IMR-90 (cell line): Measurements from ENCODE around the gene GGN. TPM values are rescaled to one million over a fixed set of nuclear protein-coding genes. Genes with fewer than 3 reads are reported as not detected.

Source experiments
- ATAC-seq: fragments of 200-7000 bp; cut with Tn5 transposase; 2 replicates; pipeline ENCODE4 v1.9.1; 2020; ENCODE audit warnings: low read depth, mild to moderate bottlenecking, moderate library complexity
- BruUV-seq: library from RNA; stranded (reverse); fragments of 400-500 nt; replicated peaks from 2 replicates; lab custom pipeline; 2021; lab: Mats Ljungman, UMichigan
- CTCF ChIA-PET: fragments of 300-600 bp; formaldehyde crosslinking; extraction: SDS; loops from one replicate; lab custom pipeline; 2021; ENCODE audit warnings: antibody characterized with exemption; lab: Yijun Ruan, JAX
- POLR2A ChIA-PET: fragments of 300-600 bp; sonication (Branson Sonifier 250); formaldehyde crosslinking; loops from one replicate; lab custom pipeline; 2022; ENCODE audit warnings: antibody characterized with exemption; ENCODE audit not compliant: unreplicated experiment; lab: Charles Lee
- DNase-seq: peaks from one replicate; pipeline ENCODE4 v3.0.0; 2013
- H2AFZ ChIP-seq: replicated peaks from 2 replicates; pipeline ENCODE3; 2013; ENCODE audit warnings: low read length, mild to moderate bottlenecking; ENCODE audit not compliant: poor library complexity
- H2AK5ac ChIP-seq: 2 replicates; pipeline ENCODE4 v1.6.1; 2013; ENCODE audit warnings: low read depth, low read length, inconsistent platforms
- H2AK9ac ChIP-seq: replicated peaks from 2 replicates; pipeline ENCODE3; 2013; ENCODE audit warnings: mild to moderate bottlenecking, low read depth, low read length, moderate library complexity; ENCODE audit not compliant: poor library complexity
- H2BK120ac ChIP-seq: 2 replicates; pipeline ENCODE4 v1.6.1; 2013; ENCODE audit warnings: low read depth, low read length, inconsistent platforms
- H2BK15ac ChIP-seq: 3 replicates; pipeline ENCODE4 v1.6.1; 2013; ENCODE audit warnings: low read depth, low read length, inconsistent platforms
- H2BK20ac ChIP-seq: 2 replicates; pipeline ENCODE4 v1.6.1; 2013; ENCODE audit warnings: low read depth, mild to moderate bottlenecking, inconsistent platforms, low read length, moderate library complexity
- H2BK5ac ChIP-seq: 2 replicates; pipeline ENCODE4 v1.6.1; 2013; ENCODE audit warnings: mild to moderate bottlenecking, low read depth, low read length, inconsistent platforms; ENCODE audit not compliant: poor library complexity, severe bottlenecking
- H3K14ac ChIP-seq: replicated peaks from 2 replicates; pipeline ENCODE4 v1.6.1; 2013; ENCODE audit warnings: low read depth, low read length, inconsistent platforms
- H3K18ac ChIP-seq: 2 replicates; pipeline ENCODE4 v1.6.1; 2013; ENCODE audit warnings: low read depth, low read length, control low read depth
- H3K23ac ChIP-seq: 2 replicates; pipeline ENCODE4 v1.6.1; 2013; ENCODE audit warnings: low read depth, low read length, inconsistent platforms
- H3K27ac ChIP-seq: 2 replicates; pipeline ENCODE4 v1.5.1; 2013; ENCODE audit warnings: mild to moderate bottlenecking, control low read depth, low read length; ENCODE audit not compliant: insufficient read depth
- H3K27me3 ChIP-seq: 2 replicates; pipeline ENCODE4 v1.6.1; 2013; ENCODE audit warnings: low read length; ENCODE audit not compliant: control insufficient read depth, insufficient read depth
- H3K36me3 ChIP-seq: 2 replicates; pipeline ENCODE4 v1.6.1; 2013; ENCODE audit warnings: low read length, mixed read lengths; ENCODE audit not compliant: control insufficient read depth, insufficient read depth
- H3K4ac ChIP-seq: 2 replicates; pipeline ENCODE4 v1.6.1; 2013; ENCODE audit warnings: low read depth, low read length, inconsistent platforms
- H3K4me1 ChIP-seq: 2 replicates; pipeline ENCODE4 v1.6.1; 2013; ENCODE audit warnings: low read length, mixed read lengths; ENCODE audit not compliant: control insufficient read depth, insufficient read depth
- H3K4me2 ChIP-seq: 2 replicates; pipeline ENCODE4 v1.6.1; 2013; ENCODE audit warnings: low read depth, mild to moderate bottlenecking, control low read depth, low read length, moderate library complexity
- H3K4me3 ChIP-seq: 2 replicates; pipeline ENCODE4 v1.5.1; 2013; ENCODE audit warnings: low read depth, mild to moderate bottlenecking, control low read depth, low read length, moderate library complexity; ENCODE audit not compliant: insufficient read depth
- H3K56ac ChIP-seq: 2 replicates; pipeline ENCODE4 v1.6.1; 2013; ENCODE audit warnings: low read length, inconsistent platforms; ENCODE audit not compliant: insufficient read depth; ENCODE audit errors: extremely low read depth
- H3K79me1 ChIP-seq, 2 experiments: 2 replicates each; pipeline ENCODE4 v1.6.1; 2013; ENCODE audit warnings: low read length in 2 of 2, inconsistent platforms in 1 of 2, low read depth in 1 of 2
- H3K9ac ChIP-seq: 2 replicates; pipeline ENCODE4 v1.6.1; 2013; ENCODE audit warnings: low read depth, low read length, control low read depth
- H3K9me1 ChIP-seq: 2 replicates; pipeline ENCODE4 v1.6.1; 2013; ENCODE audit warnings: low read length, inconsistent platforms; ENCODE audit not compliant: insufficient read depth
- H3K9me3 ChIP-seq: 2 replicates; pipeline ENCODE4 v1.6.1; 2013; ENCODE audit warnings: low read length; ENCODE audit not compliant: control insufficient read depth, insufficient read depth
- H4K20me1 ChIP-seq: 2 replicates; pipeline ENCODE4 v1.6.1; 2013; ENCODE audit warnings: low read length, inconsistent platforms; ENCODE audit not compliant: insufficient read depth
- H4K5ac ChIP-seq: 2 replicates; pipeline ENCODE4 v1.6.1; 2013; ENCODE audit warnings: mild to moderate bottlenecking, low read depth, low read length, control low read depth
- H4K8ac ChIP-seq, 2 experiments: 2 replicates each; pipeline ENCODE4 v1.6.1; 2013; ENCODE audit warnings: low read depth in 2 of 2, low read length in 2 of 2, control low read depth in 1 of 2, inconsistent platforms in 1 of 2
- H4K91ac ChIP-seq: 2 replicates; pipeline ENCODE4 v1.6.1; 2013; ENCODE audit warnings: low read depth, low read length, inconsistent platforms; ENCODE audit not compliant: insufficient read depth
- BHLHE40 ChIP-seq: fragments of 150-350 bp; IDR thresholded peaks from 2 replicates; pipeline ENCODE4 v1.6.1; 2016; ENCODE audit warnings: mild to moderate bottlenecking, low read depth, low read length
- CEBPB ChIP-seq: IDR thresholded peaks from 2 replicates; pipeline ENCODE4 v1.6.1; 2012; ENCODE audit warnings: low read depth, low read length, improper control_type of control experiment
- CTCF ChIP-seq: conservative IDR thresholded peaks from 2 replicates; pipeline ENCODE4 v1.5.1; 2012; ENCODE audit warnings: mild to moderate bottlenecking, low read depth, low read length, improper control_type of control experiment
- FOS ChIP-seq: fragments of 150-350 bp; IDR thresholded peaks from 2 replicates; pipeline ENCODE4 v1.6.1; 2016; ENCODE audit warnings: low read depth, low read length
- MAFK ChIP-seq: IDR thresholded peaks from 2 replicates; pipeline ENCODE4 v1.6.1; 2012; ENCODE audit warnings: low read depth, low read length, improper control_type of control experiment
- MAZ ChIP-seq: IDR thresholded peaks from 2 replicates; pipeline ENCODE4 v1.6.1; 2012; ENCODE audit warnings: low read depth, mild to moderate bottlenecking, low read length, improper control_type of control experiment, moderate library complexity, borderline replicate concordance
- NFE2L2 ChIP-seq: fragments of 150-350 bp; IDR thresholded peaks from 2 replicates; pipeline ENCODE4 v1.6.1; 2016; ENCODE audit warnings: low read depth, mild to moderate bottlenecking, low read length
- RAD21 ChIP-seq: IDR thresholded peaks from 2 replicates; pipeline ENCODE4 v1.6.1; 2012; ENCODE audit warnings: low read length, improper control_type of control experiment
- RFX5 ChIP-seq: IDR thresholded peaks from 2 replicates; pipeline ENCODE4 v1.8.0; 2012; ENCODE audit warnings: low read depth, mild to moderate bottlenecking, low read length, moderate library complexity
- USF2 ChIP-seq: fragments of 150-350 bp; IDR thresholded peaks from 2 replicates; pipeline ENCODE4 v1.6.1; 2017; ENCODE audit warnings: mild to moderate bottlenecking, antibody characterized with exemption, low read length, low read depth
- WGBS, 2 experiments: methylation state at CpG; one replicate each; pipeline versions ENCODE4 v1.1.5 to v1.1.7; 2013; ENCODE audit warnings: missing lambda C conversion rate in 2 of 2; ENCODE audit not compliant: insufficient read length in 1 of 2; ENCODE audit errors: extremely low coverage in 2 of 2; 5-methylcytosine and 5-hydroxymethylcytosine counted together
- dilution Hi-C: fragments of 300-500 bp; cut with HindIII; formaldehyde crosslinking; loops from one replicate; pipeline ENCODE4 v1.14.3; 2018; ENCODE audit warnings: low sequenced_read_pairs; ENCODE audit not compliant: unreplicated experiment
- in situ Hi-C: fragments of 300-500 bp; cut with MboI; formaldehyde crosslinking; loops from 3 replicates; pipeline ENCODE4 v1.14.3; 2019; ENCODE audit warnings: low sequenced_read_pairs, inconsistent platforms, mixed read lengths
- intact Hi-C: fragments of 100-400 bp; cut with micrococcal nuclease; formaldehyde crosslinking; loops from 2 replicates; pipeline ENCODE4 v1.10.0; 2022
- polyA plus RNA-seq, 3 experiments: library from polyadenylated mRNA; depleted of rRNA; stranded (reverse); fragments of >200 nt; gene quantifications; 2 replicates each; pipeline ENCODE4 v1.2.3, GENCODE V29; 2012; ENCODE audit warnings: low replicate concordance in 1 of 3
- total RNA-seq: library from RNA; depleted of rRNA; stranded (reverse); fragments of >200 nt; gene quantifications from 2 replicates; pipeline ENCODE4 v1.2.3, GENCODE V29; 2012

The GGN gene
- total and polyA plus RNA-seq, 2 of the 4 experiments (the other 2 are of a cell fraction), result under 0.01 to 0.65 TPM

GRCh38 chr19:38437295-38437694, 49.5 kb upstream of the GGN start:
- H3K4me1 ChIP-seq, result no peaks in the 10 kb centered on the region
- H3K27me3 ChIP-seq, result peaks cover 17% of the 10 kb centered on the region
- no peak overlapping the region for H2BK120ac ChIP-seq
- no peak overlapping the region for H2BK15ac ChIP-seq
- H2AK9ac ChIP-seq, result no peak overlapping the region
- H2BK5ac ChIP-seq, result no peak overlapping the region
- no TSS peak for BruUV-seq
- no peak overlapping the region for H3K4me2 ChIP-seq
- H3K9me1 ChIP-seq, result no peaks in the 10 kb centered on the region
- no peak overlapping the region for H3K56ac ChIP-seq
- no peak overlapping the region for H4K5ac ChIP-seq
- in situ Hi-C loops (no loop called here), dilution Hi-C loops (no loop called here), intact Hi-C loops (no loop called here)
- H3K4ac ChIP-seq, result no peak overlapping the region
- H3K36me3 ChIP-seq, result no peaks in the 10 kb centered on the region
- H3K18ac ChIP-seq, result no peak overlapping the region
- H4K91ac ChIP-seq, result no peak overlapping the region
- POLR2A ChIA-PET, result no interaction called here
- no peak overlapping the region for H4K8ac ChIP-seq
- no peaks in the 10 kb centered on the region for H3K79me1 ChIP-seq
- H4K20me1 ChIP-seq, result no peaks in the 10 kb centered on the region
- no peak overlapping the region for H2BK20ac ChIP-seq
- DNase-seq (no peak), ATAC-seq (no peak)
- no peak overlapping the region for H3K14ac ChIP-seq
- CTCF ChIA-PET, result no interaction called here
- no peak overlapping the region for H2AK5ac ChIP-seq
- no peak overlapping the region for H3K23ac ChIP-seq
- H3K9ac ChIP-seq, result no peak overlapping the region
- H3K27ac ChIP-seq, result no peak overlapping the region
- no peaks in the 10 kb centered on the region for H3K9me3 ChIP-seq
- 100% methylated on average over 2 of the region's 6 CpGs; no CpG with 5 or more reads in 1 of the 2 experiments for WGBS, 2 experiments
- TF ChIP-seq FOS, result no peak
- TF ChIP-seq BHLHE40, result no peak
- no peak for TF ChIP-seq CTCF
- TF ChIP-seq MAZ, result no peak
- TF ChIP-seq RFX5, result no peak
- no peak for TF ChIP-seq MAFK
- TF ChIP-seq CEBPB, result no peak
- no peak for TF ChIP-seq NFE2L2
- TF ChIP-seq RAD21, result no peak
- TF ChIP-seq USF2, result no peak
- H2AFZ ChIP-seq, result no peak overlapping the region
- no peak overlapping the region for H3K4me3 ChIP-seq
